GM12892 (cell line): Measurements from ENCODE around the gene ANAPC2.

Source experiments
- POLR2A ChIP-seq: IDR thresholded peaks from 2 replicates; pipeline ENCODE4 v1.6.1; 2011; ENCODE audit warnings: low read depth, low read length, control low read depth
- POLR2AphosphoS5 ChIP-seq: IDR thresholded peaks from 2 replicates; pipeline ENCODE4 v1.6.1; 2011; ENCODE audit warnings: low read depth, low read length, control low read depth
- TAF1 ChIP-seq: IDR thresholded peaks from 2 replicates; pipeline ENCODE4 v1.6.1; 2011; ENCODE audit warnings: low read depth, mild to moderate bottlenecking, control low read depth, low read length, borderline replicate concordance

GRCh38 chr9:137162505-137163364 lies 25.6 kb downstream of the ANAPC2 start:
- TF ChIP-seq POLR2A (no peak), POLR2AphosphoS5 (no peak), TAF1 (no peak)
